K562 (cell line): Measurements from ENCODE around the gene SUCNR1. TPM values are rescaled to one million over a fixed set of nuclear protein-coding genes. Genes with fewer than 3 reads are reported as not detected.

Source experiments
- ATAC-seq: fragments of 200-7000 bp; cut with Tn5 transposase; 3 replicates; pipeline ENCODE4 v1.9.1; 2020; ENCODE audit warnings: moderate library complexity
- BruUV-seq: library from RNA; stranded (reverse); fragments of 400-500 nt; replicated peaks from 2 replicates; lab custom pipeline; 2021; lab: Mats Ljungman, UMichigan
- CTCF ChIA-PET: fragments of 300-600 bp; formaldehyde crosslinking; extraction: SDS; loops from one replicate; lab custom pipeline; 2021; ENCODE audit warnings: low intra/inter-chr PET ratio; lab: Yijun Ruan, JAX
- POLR2A ChIA-PET: fragments of 300-600, 350-650 bp; sonication (Branson Sonifier 250); formaldehyde crosslinking; extraction: SDS; loops from one replicate; lab custom pipeline; 2021; ENCODE audit warnings: antibody characterized with exemption, inconsistent platforms; lab: Yijun Ruan, JAX
- DNase-seq, 4 experiments: peaks; one replicate each; pipeline versions ENCODE4 v3.0.0 to v3.0.0-alpha.2; 2011 to 2018; ENCODE audit warnings: low spot score in 3 of 4, mixed read lengths in 3 of 4; ENCODE audit errors: extremely low read depth in 1 of 4
- FAIRE-seq: peaks from 2 replicates; lab custom pipeline; 2011; peaks lifted over from hg19 to GRCh38; lab: Jason Lieb, UNC
- H2AFZ ChIP-seq: 2 replicates; pipeline ENCODE4 v1.6.0; 2011; ENCODE audit warnings: low read depth, low read length, control low read depth, inconsistent platforms
- H3K27ac ChIP-seq: fragments of 200-600 bp; 3 replicates; pipeline ENCODE4 v1.8.0; 2011; ENCODE audit warnings: low read depth, mild to moderate bottlenecking, control low read depth, inconsistent platforms, low read length, moderate library complexity, mixed read lengths; ENCODE audit errors: extremely low read depth
- H3K27me3 ChIP-seq, 2 experiments: fragments of 300-600 bp in 1 of 2; 2 replicates in 1 of 2; 3 replicates in 1 of 2; pipeline versions ENCODE4 v1.6.0 to v1.8.0; 2011; ENCODE audit warnings: inconsistent platforms in 2 of 2, low read length in 2 of 2, mild to moderate bottlenecking in 1 of 2, mixed read lengths in 1 of 2, moderate library complexity in 1 of 2; ENCODE audit not compliant: control insufficient read depth in 2 of 2, insufficient read depth in 2 of 2
- H3K36me3 ChIP-seq: fragments of 300-600 bp; 3 replicates; pipeline ENCODE4 v1.8.0; 2011; ENCODE audit warnings: mild to moderate bottlenecking, low read length, inconsistent platforms; ENCODE audit not compliant: control insufficient read depth, insufficient read depth
- H3K4me1 ChIP-seq, 2 experiments: fragments of 200-600 bp in 1 of 2; replicated peaks in 1 of 2; 2 replicates in 1 of 2; 3 replicates in 1 of 2; pipeline versions ENCODE4 v1.5.1 to v1.8.0; 2011; ENCODE audit warnings: inconsistent platforms in 2 of 2, low read length in 2 of 2, mild to moderate bottlenecking in 1 of 2, mixed read lengths in 1 of 2, moderate library complexity in 1 of 2; ENCODE audit not compliant: control insufficient read depth in 2 of 2, insufficient read depth in 2 of 2
- H3K4me2 ChIP-seq: 2 replicates; pipeline ENCODE4 v1.6.1; 2011; ENCODE audit warnings: low read length, control low read depth, inconsistent platforms, mixed read lengths; ENCODE audit not compliant: insufficient read depth
- H3K4me3 ChIP-seq: fragments of 200-600 bp; sonication (generic), shearing (Covaris generic); 2 replicates; pipeline ENCODE4 v1.5.1; 2016; ENCODE audit warnings: control low read depth, inconsistent platforms
- H3K79me2 ChIP-seq: fragments of 200-600 bp; 3 replicates; pipeline ENCODE4 v1.8.0; 2011; ENCODE audit warnings: low read length, inconsistent platforms; ENCODE audit not compliant: control insufficient read depth, insufficient read depth
- H3K9ac ChIP-seq, 2 experiments: 2 replicates each; pipeline versions ENCODE4 v1.6.0 to v1.6.1; 2011; ENCODE audit warnings: low read depth in 2 of 2, low read length in 2 of 2, control low read depth in 1 of 2, inconsistent platforms in 1 of 2, mild to moderate bottlenecking in 1 of 2, mixed read lengths in 1 of 2; ENCODE audit not compliant: insufficient read depth in 1 of 2
- H3K9me1 ChIP-seq: one replicate; pipeline ENCODE4 v1.6.0; 2011; ENCODE audit warnings: inconsistent platforms, mild to moderate bottlenecking, low read length, moderate library complexity; ENCODE audit not compliant: control insufficient read depth, insufficient read depth
- H3K9me3 ChIP-seq: replicated peaks from 2 replicates; pipeline ENCODE4 v1.5.1; 2011; ENCODE audit warnings: low read depth, low read length, inconsistent platforms; ENCODE audit not compliant: control insufficient read depth, insufficient read depth
- H4K20me1 ChIP-seq: replicated peaks from 2 replicates; pipeline ENCODE4 v1.6.1; 2011; ENCODE audit warnings: low read length, inconsistent platforms, mixed read lengths; ENCODE audit not compliant: control insufficient read depth, insufficient read depth
- ASH1L ChIP-seq: fragments of 450-650 bp; IDR thresholded peaks from 2 replicates; pipeline ENCODE4 v1.6.1; 2018; ENCODE audit warnings: borderline replicate concordance, mild to moderate bottlenecking, low read depth; ENCODE audit not compliant: partially characterized antibody
- ATF1 ChIP-seq, 2 experiments: fragments of 450-650 bp in 1 of 2; IDR thresholded peaks; 2 replicates each; pipeline ENCODE4 v1.6.1; 2016; ENCODE audit warnings: missing compliant biosample characterization in 1 of 2, missing genetic modification characterization in 1 of 2
- BRD4 ChIP-seq: fragments of 200-600 bp; sonication (generic); IDR thresholded peaks from 2 replicates; pipeline ENCODE4 v1.6.1; 2017; ENCODE audit warnings: inconsistent platforms
- CXXC5 ChIP-seq: fragments of 250-450 bp; sonication (Bioruptor Pico); IDR thresholded peaks from 2 replicates; pipeline ENCODE4 v1.8.0; 2022; ENCODE audit warnings: inconsistent platforms, mild to moderate bottlenecking, moderate library complexity
- KAT8 ChIP-seq: fragments of 450-650 bp; IDR thresholded peaks from 2 replicates; pipeline ENCODE4 v1.6.1; 2016; ENCODE audit warnings: low read depth, mild to moderate bottlenecking
- NBN ChIP-seq: fragments of 450-650 bp; IDR thresholded peaks from 2 replicates; pipeline ENCODE4 v1.6.1; 2016; ENCODE audit warnings: low read depth, mild to moderate bottlenecking
- OTX1 ChIP-seq: fragments of 450-650 bp; formaldehyde crosslinking; IDR thresholded peaks from 2 replicates; pipeline ENCODE4 v1.4.0; 2022; ENCODE audit warnings: mild to moderate bottlenecking
- POLR2B ChIP-seq: fragments of 450-650 bp; IDR thresholded peaks from 2 replicates; pipeline ENCODE4 v1.6.1; 2018; ENCODE audit warnings: low read depth; ENCODE audit not compliant: partially characterized antibody
- RUNX1 ChIP-seq: sonication (generic); IDR thresholded peaks from 2 replicates; pipeline ENCODE4 v1.6.1; 2016; ENCODE audit warnings: antibody characterized with exemption, low read depth
- WGBS: fragments of 100-300 bp; shearing (Covaris generic); methylation state at CpG from one replicate; pipeline ENCODE4 v1.1.6; 2016; ENCODE audit warnings: low coverage, mixed read lengths; ENCODE audit not compliant: insufficient coverage; ENCODE audit errors: missing lambda C conversion rate; 5-methylcytosine and 5-hydroxymethylcytosine counted together
- in situ Hi-C: fragments of 300-500 bp; cut with MboI; formaldehyde crosslinking; loops from 4 replicates; pipeline ENCODE4 v1.15.0; 2018; ENCODE audit warnings: inconsistent platforms, mixed read lengths
- intact Hi-C: fragments of 100-400 bp; cut with micrococcal nuclease; formaldehyde crosslinking; loops from 2 replicates; pipeline ENCODE4 v1.14.2; 2022
- polyA plus RNA-seq, 8 experiments: library from polyadenylated mRNA; depleted of rRNA in 4 of 8; stranded (reverse) in 5 of 8; unstranded in 3 of 8; fragments of >200 nt; fragmentation: Nextera tagmentation in 2 of 8; fragmentation: Illumina TruSeq in 1 of 8; extraction: Ambion mirVana in 2 of 8; extraction: Trizol in 1 of 8; gene quantifications; 2 replicates each; pipeline versions ENCODE4 v1.2.1 to v1.2.3, GENCODE V29; 2011 to 2014; ENCODE audit warnings: inconsistent platforms in 1 of 8, missing spikeins in 1 of 8
- total RNA-seq, 7 experiments: library from RNA; depleted of rRNA in 6 of 7; stranded (reverse); fragments of >200 nt in 6 of 7; fragmentation: Illumina TruSeq in 2 of 7; extraction: Trizol in 2 of 7; gene quantifications; 2 replicates each; pipeline versions ENCODE4 v1.2.1 to v1.2.3, GENCODE V29; 2011 to 2021; ENCODE audit warnings: low replicate concordance in 1 of 7
- TF ChIP-seq, protein P1 (sequence below), 2 experiments: IDR thresholded peaks in 1 of 2; conservative IDR thresholded peaks in 1 of 2; 2 replicates each; pipeline ENCODE4 v1.6.1; 2016; ENCODE audit warnings: low read depth in 2 of 2, mild to moderate bottlenecking in 1 of 2, missing compliant biosample characterization in 1 of 2, missing genetic modification characterization in 1 of 2, moderate library complexity in 1 of 2
- TF ChIP-seq, protein P2 (sequence below): fragments of 450-650 bp; formaldehyde crosslinking; IDR thresholded peaks from 2 replicates; pipeline ENCODE4 v1.4.0; 2022; ENCODE audit warnings: missing genetic modification characterization
- TF ChIP-seq, protein P3 (sequence below): fragments of 250-450 bp; sonication (Bioruptor Pico); IDR thresholded peaks from 2 replicates; pipeline ENCODE4 v1.4.0; 2020; ENCODE audit warnings: mild to moderate bottlenecking, moderate library complexity

SUCNR1 gene
- total and polyA plus RNA-seq, 9 of the 15 experiments (the other 6 are each of a cell fraction or from before 2014, with no cell fraction given), result 0.04 to 0.54 (median 0.13) TPM

DNA sequence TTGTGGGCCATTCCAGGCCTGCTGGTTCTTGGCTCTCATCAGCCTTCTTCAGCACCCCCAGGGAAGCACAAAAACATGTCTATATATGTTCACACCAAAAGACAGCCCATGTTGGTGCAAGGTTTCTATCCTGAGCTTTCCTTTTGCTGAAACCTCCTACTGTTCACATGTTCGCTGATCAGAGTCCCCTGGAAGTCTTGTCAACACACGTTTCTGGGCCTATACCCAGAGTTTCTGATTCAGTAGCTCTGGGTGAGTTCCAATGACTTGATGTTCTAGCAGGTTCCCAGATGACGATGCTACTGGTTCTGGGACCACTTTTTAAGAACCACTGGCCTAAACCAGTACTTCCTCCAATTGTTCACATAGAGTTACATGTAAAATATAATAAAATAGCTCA, 46.0 kb downstream of the SUCNR1 start (continued):
- TF ChIP-seq, protein P1, sequence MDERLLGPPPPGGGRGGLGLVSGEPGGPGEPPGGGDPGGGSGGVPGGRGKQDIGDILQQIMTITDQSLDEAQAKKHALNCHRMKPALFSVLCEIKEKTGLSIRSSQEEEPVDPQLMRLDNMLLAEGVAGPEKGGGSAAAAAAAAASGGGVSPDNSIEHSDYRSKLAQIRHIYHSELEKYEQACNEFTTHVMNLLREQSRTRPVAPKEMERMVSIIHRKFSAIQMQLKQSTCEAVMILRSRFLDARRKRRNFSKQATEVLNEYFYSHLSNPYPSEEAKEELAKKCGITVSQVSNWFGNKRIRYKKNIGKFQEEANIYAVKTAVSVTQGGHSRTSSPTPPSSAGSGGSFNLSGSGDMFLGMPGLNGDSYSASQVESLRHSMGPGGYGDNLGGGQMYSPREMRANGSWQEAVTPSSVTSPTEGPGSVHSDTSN (CRISPR knock-in tag; IDR thresholded peaks at IDR 0.05; ENCODE audit: low read depth), result no peak
- TF ChIP-seq, protein P1 (tag; conservative IDR thresholded peaks at IDR 0.05; ENCODE audit: low read depth), result no peak
- TF ChIP-seq KAT8 (no peak), NBN (no peak), BRD4 (no peak), ASH1L (no peak), OTX1 (CRISPR knock-in tag) (no peak)

DNA sequence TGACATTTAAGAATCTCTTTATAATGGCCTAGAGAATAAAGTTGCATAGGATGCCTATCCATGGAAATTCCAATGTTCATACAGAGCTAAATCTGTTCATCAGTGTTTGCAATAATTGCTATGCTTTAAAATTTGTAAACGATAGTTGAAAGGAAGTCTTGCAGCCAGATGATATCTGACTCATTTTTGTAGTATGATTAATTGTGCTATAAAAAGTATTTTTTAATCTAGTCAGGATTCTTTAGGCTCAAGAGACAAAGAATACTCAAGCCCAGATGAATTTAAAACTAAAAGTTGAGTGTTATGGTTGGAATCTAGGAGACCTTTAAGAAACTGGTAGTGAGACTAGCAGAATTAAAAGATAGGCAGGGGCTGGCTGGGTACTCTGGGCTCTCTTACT, 50.5 kb downstream of the SUCNR1 start:
- no peaks in the 10 kb centered on the region for H4K20me1 ChIP-seq
- H3K9me1 ChIP-seq, result no peaks in the 10 kb centered on the region
- BruUV-seq, result no TSS peak
- no peaks in the 10 kb centered on the region for H3K36me3 ChIP-seq
- CTCF ChIA-PET, result no interaction called here
- H3K4me2 ChIP-seq, result no peak overlapping the region
- 11% methylated on average over 1 of the region's 1 CpG for WGBS
- no peaks in the 10 kb centered on the region for H3K4me1 ChIP-seq
- no peaks in the 10 kb centered on the region for H3K9me3 ChIP-seq
- in situ Hi-C loops (no loop called here), intact Hi-C loops (no loop called here)
- no peak for ATAC-seq
- no peaks in the 10 kb centered on the region for H3K79me2 ChIP-seq
- DNase-seq, result no peak
- no peak overlapping the region for H3K4me3 ChIP-seq
- H3K9ac ChIP-seq, result no peak overlapping the region
- H3K27me3 ChIP-seq, result no peaks in the 10 kb centered on the region
- H3K27ac ChIP-seq, result no peak overlapping the region
- POLR2A ChIA-PET, result no interaction called here
- no peak overlapping the region for H2AFZ ChIP-seq
- FAIRE-seq, result no peak
- TF ChIP-seq, protein P2, sequence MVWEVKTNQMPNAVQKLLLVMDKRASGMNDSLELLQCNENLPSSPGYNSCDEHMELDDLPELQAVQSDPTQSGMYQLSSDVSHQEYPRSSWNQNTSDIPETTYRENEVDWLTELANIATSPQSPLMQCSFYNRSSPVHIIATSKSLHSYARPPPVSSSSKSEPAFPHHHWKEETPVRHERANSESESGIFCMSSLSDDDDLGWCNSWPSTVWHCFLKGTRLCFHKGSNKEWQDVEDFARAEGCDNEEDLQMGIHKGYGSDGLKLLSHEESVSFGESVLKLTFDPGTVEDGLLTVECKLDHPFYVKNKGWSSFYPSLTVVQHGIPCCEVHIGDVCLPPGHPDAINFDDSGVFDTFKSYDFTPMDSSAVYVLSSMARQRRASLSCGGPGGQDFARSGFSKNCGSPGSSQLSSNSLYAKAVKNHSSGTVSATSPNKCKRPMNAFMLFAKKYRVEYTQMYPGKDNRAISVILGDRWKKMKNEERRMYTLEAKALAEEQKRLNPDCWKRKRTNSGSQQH (CRISPR knock-in tag), result no peak
- TF ChIP-seq RUNX1 (no peak), CXXC5 (CRISPR knock-in tag) (no peak), POLR2B (no peak), ATF1 (CRISPR knock-in tag; IDR thresholded peaks at IDR 0.05) (no peak), ATF1 (tag; IDR thresholded peaks at IDR 0.05) (no peak)
- TF ChIP-seq, protein P3, sequence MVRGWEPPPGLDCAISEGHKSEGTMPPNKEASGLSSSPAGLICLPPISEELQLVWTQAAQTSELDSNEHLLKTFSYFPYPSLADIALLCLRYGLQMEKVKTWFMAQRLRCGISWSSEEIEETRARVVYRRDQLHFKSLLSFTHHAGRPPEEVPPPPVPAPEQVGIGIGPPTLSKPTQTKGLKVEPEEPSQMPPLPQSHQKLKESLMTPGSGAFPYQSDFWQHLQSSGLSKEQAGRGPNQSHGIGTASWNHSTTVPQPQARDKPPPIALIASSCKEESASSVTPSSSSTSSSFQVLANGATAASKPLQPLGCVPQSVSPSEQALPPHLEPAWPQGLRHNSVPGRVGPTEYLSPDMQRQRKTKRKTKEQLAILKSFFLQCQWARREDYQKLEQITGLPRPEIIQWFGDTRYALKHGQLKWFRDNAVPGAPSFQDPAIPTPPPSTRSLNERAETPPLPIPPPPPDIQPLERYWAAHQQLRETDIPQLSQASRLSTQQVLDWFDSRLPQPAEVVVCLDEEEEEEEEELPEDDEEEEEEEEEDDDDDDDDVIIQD (CRISPR knock-in tag), result no peak
